Type B pancreatic cell (in vitro differentiated cells): Measurements from ENCODE around the gene CMSS1. TPM values are rescaled to one million over a fixed set of nuclear protein-coding genes. Genes with fewer than 3 reads are reported as not detected.

Source experiments
- DNase-seq: peaks from one replicate; pipeline ENCODE4 v3.0.0; 2021; ENCODE audit warnings: mixed read lengths; ENCODE audit not compliant: unreplicated experiment; ENCODE audit errors: extremely low spot score
- H3K27ac Mint-ChIP-seq: 2 replicates; pipeline ENCODE4 v1.8.0; 2021; ENCODE audit warnings: mild to moderate bottlenecking, mixed read lengths
- H3K27me3 Mint-ChIP-seq: 2 replicates; pipeline ENCODE4 v1.8.0; 2021; ENCODE audit warnings: mixed read lengths
- H3K36me3 Mint-ChIP-seq: 2 replicates; pipeline ENCODE4 v1.8.0; 2021; ENCODE audit warnings: mixed read lengths
- H3K4me1 Mint-ChIP-seq: one replicate; pipeline ENCODE4 v1.8.0; 2021; ENCODE audit warnings: mixed read lengths; ENCODE audit not compliant: unreplicated experiment
- H3K4me3 Mint-ChIP-seq: 2 replicates; pipeline ENCODE4 v1.8.0; 2021; ENCODE audit warnings: mild to moderate bottlenecking, mixed read lengths
- H3K9me3 Mint-ChIP-seq: 2 replicates; pipeline ENCODE4 v1.8.0; 2021; ENCODE audit warnings: mixed read lengths
- total RNA-seq: library from RNA; stranded (reverse); gene quantifications from 2 replicates; pipeline ENCODE4 v1.2.1, GENCODE V29; 2021; ENCODE audit warnings: low replicate concordance
- TF ChIP-seq, protein P1 (sequence below): fragments of 200-600 bp; sonication (generic); conservative IDR thresholded peaks from 2 replicates; pipeline ENCODE4 v1.5.0; 2021; ENCODE audit warnings: antibody characterized with exemption, mild to moderate bottlenecking

Gene CMSS1
- total RNA-seq, 1 donor from 2014 or later = 34.1 TPM

DNA sequence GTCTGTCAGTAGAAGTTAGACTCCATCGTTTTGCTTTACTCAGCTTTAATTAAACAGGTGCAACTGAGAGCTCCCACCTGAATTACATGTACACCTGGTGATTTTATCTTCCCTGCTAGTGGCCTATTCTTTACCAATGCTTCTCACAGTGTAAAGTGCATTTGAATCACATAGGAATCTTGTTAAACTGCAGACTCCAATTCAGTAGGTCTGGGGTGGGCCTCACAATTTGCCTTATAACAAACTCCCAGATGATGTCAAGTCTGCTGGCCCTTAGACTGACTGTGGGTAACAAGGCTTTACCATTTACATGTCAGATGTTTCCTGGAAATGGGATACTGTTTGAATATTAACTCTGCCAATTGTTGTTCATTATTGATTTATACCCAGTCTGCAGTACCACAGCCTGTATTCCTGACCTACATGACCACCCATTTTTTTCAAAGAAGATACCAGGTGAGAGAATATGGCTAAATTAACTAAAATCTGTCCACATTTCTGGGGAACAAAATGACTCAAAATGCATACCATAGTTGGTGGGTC is 37.2 kb downstream of the CMSS1 start:
- TF ChIP-seq, protein P1, sequence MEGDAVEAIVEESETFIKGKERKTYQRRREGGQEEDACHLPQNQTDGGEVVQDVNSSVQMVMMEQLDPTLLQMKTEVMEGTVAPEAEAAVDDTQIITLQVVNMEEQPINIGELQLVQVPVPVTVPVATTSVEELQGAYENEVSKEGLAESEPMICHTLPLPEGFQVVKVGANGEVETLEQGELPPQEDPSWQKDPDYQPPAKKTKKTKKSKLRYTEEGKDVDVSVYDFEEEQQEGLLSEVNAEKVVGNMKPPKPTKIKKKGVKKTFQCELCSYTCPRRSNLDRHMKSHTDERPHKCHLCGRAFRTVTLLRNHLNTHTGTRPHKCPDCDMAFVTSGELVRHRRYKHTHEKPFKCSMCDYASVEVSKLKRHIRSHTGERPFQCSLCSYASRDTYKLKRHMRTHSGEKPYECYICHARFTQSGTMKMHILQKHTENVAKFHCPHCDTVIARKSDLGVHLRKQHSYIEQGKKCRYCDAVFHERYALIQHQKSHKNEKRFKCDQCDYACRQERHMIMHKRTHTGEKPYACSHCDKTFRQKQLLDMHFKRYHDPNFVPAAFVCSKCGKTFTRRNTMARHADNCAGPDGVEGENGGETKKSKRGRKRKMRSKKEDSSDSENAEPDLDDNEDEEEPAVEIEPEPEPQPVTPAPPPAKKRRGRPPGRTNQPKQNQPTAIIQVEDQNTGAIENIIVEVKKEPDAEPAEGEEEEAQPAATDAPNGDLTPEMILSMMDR = no peak
- Mint-ChIP-seq H3K36me3 (peaks cover 21% of the 10 kb centered on the region), H3K4me3 (no peak overlapping the region), H3K27me3 (no peaks in the 10 kb centered on the region), H3K27ac (no peak overlapping the region), H3K4me1 (peaks cover 21% of the 10 kb centered on the region), H3K9me3 (no peaks in the 10 kb centered on the region)
- no peak for DNase-seq

DNA sequence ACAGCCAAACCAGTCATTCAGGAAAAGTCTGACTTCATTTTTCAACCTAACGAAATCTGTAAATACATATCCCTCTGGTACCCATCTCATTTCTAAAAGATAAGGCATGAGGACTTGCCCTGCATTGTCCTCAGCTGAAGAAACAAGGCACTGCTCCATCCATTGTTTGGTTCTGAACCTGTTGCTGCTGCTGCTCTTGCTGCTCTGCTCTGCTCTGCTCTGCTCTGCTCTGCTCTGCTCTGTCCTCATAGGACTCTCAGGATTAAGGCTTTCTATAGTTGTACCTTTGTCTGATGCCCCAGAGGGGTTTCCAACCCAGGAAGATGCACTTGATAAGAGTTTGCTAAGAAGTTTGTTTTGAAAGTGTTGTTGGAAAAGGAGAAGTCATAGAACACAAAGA is 38.2 kb downstream of the CMSS1 start:
- Mint-ChIP-seq H3K27ac (peak overlapping the region; percentile 9), H3K9me3 (no peaks in the 10 kb centered on the region), H3K4me3 (peak overlapping the region; percentile 22), H3K36me3 (peaks cover 21% of the 10 kb centered on the region), H3K4me1 (peaks cover 24% of the 10 kb centered on the region), H3K27me3 (no peaks in the 10 kb centered on the region)
- TF ChIP-seq, protein P1 = no peak
- no peak for DNase-seq

DNA sequence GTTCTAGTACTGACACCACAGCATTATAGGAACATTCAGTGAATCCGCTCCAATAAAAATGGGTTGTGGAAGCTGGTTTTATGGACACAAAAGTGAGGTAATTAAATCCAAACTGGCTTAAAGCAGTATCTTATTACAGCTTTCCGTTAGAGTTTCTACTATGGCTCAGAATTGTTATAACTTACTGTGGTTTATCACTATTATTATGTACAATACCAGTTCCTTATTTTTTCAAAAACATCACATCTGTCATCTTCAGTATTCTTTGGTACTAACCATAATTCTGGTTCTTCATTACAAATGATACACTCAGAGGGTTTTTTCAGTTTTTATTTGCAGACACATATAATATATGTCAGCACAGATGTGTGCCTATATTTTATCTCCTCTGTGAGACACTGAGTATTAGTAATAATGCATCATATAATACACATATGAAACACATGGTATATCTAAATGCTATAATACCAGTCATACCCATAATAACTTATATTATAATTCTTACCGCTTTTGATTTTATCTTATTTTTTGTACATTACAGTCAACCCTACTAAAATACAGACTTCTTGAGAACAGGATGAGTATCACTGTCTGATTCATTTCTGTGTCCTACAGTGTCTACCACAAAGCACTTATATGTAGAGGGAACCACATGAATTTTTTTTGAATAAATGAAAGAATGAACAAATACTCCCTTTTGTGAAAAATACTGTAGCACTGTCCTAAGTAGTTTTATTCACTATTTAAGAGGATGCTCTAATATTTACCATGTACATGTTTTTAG is 39.0 kb downstream of the CMSS1 start:
- Mint-ChIP-seq H3K27ac (no peak overlapping the region), H3K4me3 (no peak overlapping the region), H3K36me3 (peaks cover 25% of the 10 kb centered on the region), H3K9me3 (no peaks in the 10 kb centered on the region), H3K27me3 (no peaks in the 10 kb centered on the region), H3K4me1 (peaks cover 24% of the 10 kb centered on the region)
- TF ChIP-seq, protein P1 = no peak
- DNase-seq = no peak

DNA sequence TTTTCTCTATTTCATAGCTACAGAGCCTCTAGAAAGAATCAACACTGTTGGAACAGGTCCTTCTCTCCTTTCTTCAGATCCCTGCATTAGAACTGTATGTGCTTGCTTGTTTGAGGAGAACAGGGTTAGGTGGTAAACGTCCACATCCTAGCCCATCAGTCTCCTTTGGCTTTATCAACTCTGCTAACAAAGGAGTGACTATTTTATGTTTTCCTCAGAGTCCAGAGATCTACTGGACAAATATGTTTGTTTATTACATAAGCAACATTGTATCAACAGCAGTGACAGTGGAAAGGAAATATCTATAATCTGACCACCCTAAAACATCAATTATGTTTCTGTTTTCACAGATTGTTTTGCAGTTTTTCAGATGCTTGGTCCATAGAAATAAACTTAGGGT is 39.6 kb downstream of the CMSS1 start:
- Mint-ChIP-seq H3K4me3 (no peak overlapping the region), H3K9me3 (no peaks in the 10 kb centered on the region), H3K27me3 (no peaks in the 10 kb centered on the region), H3K4me1 (peaks cover 24% of the 10 kb centered on the region), H3K36me3 (peaks cover 23% of the 10 kb centered on the region), H3K27ac (no peak overlapping the region)
- TF ChIP-seq, protein P1 = no peak
- no peak for DNase-seq

DNA sequence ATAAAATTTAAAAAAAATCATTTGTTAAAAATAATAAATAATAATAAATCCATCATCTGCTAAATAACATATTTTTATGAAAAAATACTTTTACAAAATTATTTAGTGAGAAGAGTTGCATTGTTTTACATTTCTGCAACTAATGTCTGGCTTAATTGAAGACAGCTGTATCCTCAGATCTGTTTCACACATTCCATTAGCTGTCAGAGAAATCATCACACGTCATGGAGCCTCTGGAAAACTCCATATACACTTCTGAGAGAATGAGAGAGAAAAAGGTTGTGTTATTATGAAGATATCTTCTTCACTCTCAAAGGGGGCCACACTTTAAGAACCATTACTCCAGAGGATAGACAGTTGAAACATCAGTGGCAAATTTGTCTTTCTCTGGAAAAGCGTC is 40.8 kb downstream of the CMSS1 start:
- peaks cover 31% of the 10 kb centered on the region for H3K36me3 Mint-ChIP-seq
- H3K9me3 Mint-ChIP-seq = no peaks in the 10 kb centered on the region
- no peak overlapping the region for H3K4me3 Mint-ChIP-seq
- H3K27ac Mint-ChIP-seq = no peak overlapping the region
- TF ChIP-seq, protein P1 = no peak
- H3K27me3 Mint-ChIP-seq = no peaks in the 10 kb centered on the region
- DNase-seq = no peak
- peaks cover 24% of the 10 kb centered on the region for H3K4me1 Mint-ChIP-seq
